Activated CD8-positive, alpha-beta memory T cell treated with anti-CD3 and anti-CD28 coated beads, Interleukin-2, amount 50 U/mL, for 4 hours (primary cell): ENCODE data around the gene ZNF282.
"Not testable (repeated sequence)": the region's sequence is repeated elsewhere in the genome, so short reads cannot be mapped to it uniquely, and the experiment has no call there.

Experiments used
- DNase-seq: peaks from one replicate; pipeline ENCODE4 v3.0.0-alpha.2; 2020

ZNF282 gene

GRCh38 chr7:149225656-149226055 lies 30.3 kb downstream of the ZNF282 start:
- no peak for DNase-seq

DNA sequence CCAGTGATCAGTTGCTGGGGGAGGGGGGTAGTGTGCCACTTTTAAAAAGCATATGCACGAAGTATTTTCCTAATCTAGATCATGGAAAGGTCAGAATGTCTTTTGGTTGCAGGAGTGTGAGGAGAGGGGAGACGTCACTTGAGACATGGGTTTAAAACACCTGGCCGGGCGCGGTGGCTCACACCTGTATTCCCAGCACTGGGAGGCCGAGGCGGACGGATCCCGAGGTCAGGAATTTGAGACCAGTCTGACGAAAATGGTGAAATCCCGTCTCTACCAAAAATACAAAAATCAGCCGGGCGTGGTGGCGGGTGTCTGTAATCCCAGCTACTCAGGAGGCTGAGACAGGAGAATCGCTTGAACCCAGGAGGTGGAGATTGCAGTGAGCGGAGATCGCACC lies 31.0 kb downstream of the ZNF282 start:
- DNase-seq: not testable (repeated sequence)

DNA sequence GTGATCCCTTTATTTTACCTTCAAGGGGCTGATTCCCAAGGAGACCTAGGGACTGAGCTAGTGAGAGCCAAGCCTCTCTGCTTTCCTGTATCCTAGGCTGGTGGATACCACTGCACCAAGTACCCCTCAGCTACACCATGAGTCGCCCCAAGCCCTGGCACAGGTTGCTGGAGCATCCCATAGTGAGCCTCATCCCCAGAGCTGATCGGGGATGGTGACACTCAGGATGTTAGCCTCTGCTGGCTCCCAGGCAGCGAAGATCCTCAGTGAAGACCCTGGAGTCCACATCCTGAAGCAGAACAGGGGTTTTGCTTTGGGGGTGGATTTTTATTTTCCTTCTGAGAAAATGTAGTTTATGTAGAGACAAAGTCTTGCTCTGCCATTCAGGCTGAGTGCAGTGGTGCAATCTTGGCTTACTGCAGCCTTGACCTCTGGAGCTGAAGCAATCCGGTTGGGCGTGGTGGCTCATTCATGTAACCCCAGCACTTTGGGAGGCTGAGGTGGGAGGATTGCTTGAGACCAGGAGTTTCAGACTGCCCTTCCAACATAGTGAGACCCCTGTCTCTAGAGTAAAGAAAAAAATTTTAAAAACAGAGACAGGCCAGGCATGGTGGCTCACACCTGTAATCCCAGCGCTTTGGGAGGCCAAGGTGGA lies 31.6 kb downstream of the ZNF282 start:
- no peak for DNase-seq

DNA sequence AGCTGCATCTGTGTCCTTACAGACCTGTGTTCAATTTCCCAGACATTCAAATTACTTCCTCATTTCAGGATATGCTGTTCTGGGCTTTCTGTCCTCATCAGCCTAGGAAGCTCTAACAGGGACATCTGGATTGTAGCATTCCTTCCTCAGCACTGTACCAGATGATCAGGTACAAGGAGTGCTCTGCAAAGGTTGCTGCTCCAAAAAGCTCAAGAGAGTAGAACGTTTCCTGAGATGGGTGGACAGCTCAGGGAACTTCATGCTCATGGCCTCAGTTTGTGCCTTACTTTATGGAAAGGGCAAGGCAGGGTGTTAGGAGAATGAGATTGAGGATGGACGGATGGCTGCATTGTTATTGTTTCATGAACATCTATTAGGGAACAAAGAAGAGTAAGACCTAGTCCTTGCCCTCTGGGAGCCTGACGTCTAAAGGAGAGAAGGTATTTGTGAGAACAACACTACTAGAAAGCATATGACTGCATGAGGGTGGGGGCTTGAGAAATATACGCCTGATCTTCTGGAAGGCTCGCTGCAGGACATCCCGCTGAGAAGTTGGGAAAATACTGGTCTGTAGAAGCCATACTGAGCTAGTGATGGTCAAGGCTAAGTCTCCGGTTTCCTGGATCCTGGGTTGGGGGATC lies 33.6 kb downstream of the ZNF282 start:
- no peak for DNase-seq

DNA sequence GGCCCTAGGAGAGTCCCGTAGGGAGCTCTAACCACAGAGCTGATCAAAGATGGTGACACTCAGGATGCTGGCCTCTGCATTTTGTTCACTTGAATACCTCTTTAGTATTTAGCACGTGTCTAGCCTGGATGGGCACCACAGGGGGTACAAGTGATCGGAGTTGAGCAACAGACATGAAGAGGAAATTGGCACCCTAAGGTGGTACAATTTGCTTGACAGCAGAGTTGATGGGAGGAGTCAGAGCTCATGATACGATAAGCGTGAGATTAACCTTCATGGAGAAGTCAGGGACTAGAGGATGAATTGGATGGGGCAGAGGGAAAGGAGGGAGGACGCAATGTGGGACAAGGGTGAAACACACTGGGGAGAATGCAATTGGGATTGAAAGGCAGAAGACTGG lies 34.2 kb downstream of the ZNF282 start:
- DNase-seq: no peak

GRCh38 chr7:149232362-149232761 lies 37.0 kb downstream of the ZNF282 start:
- DNase-seq: no peak

DNA sequence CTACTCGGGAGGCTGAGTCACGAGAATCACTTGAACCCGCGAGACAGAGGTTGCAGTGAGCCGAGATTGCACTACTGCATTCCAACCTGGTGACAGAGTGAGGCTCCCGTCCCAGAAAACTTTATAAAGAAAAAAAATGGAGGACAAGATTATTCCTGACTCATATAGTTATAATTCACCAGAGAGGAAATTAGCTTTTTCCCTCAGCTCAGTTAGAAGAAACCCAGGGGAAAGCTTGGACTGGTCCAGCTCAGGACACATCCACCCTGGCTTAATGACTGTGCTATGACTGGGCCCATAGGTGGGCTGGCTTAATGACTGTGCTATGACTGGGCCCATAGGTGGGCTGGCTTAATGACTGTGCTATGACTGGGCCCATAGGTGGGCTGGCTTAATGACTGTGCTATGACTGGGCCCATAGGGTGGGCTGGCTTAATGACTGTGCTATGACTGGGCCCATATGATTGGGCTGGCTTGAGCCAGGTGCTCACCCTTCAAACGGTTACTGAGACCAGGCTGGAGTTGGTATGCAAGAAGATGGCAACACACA lies 38.4 kb downstream of the ZNF282 start:
- not testable (repeated sequence) for DNase-seq

- no peak for DNase-seq
These were observed 42.2 kb downstream of the ZNF282 start for GRCh38 chr7:149237502-149237901.

- no peak for DNase-seq
These were observed 42.7 kb downstream of the ZNF282 start for GRCh38 chr7:149238051-149238450.

GRCh38 chr7:149239345-149240143 lies 44.2 kb downstream of the ZNF282 start, which contains the start of gene ZNF212:
Gene ZNF212, plus strand, starts transcription at chr7:149239651. Its CDS starts 128 bp downstream, at chr7:149239779.
- DNase-seq: peak; percentile 88

DNA sequence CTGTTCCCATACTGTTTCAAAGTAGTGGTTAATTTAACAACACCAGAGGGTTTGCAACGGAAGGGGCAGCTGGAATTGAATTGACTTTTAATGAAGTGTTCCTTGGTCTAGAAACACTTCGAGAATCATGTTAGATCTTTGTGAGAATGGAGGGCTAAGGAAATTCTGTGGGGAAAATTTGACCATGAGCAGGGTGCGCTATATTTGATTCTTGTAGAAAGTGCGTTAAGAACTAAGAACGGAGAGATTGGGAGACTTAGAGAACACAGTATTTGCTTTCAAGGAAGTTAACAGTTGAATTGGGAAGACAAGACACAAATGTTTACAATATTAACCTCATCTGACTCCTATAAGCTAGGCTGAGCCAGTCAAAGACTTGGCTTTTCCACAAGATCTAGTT lies 45.3 kb downstream of the ZNF282 start:
- no peak for DNase-seq

DNA sequence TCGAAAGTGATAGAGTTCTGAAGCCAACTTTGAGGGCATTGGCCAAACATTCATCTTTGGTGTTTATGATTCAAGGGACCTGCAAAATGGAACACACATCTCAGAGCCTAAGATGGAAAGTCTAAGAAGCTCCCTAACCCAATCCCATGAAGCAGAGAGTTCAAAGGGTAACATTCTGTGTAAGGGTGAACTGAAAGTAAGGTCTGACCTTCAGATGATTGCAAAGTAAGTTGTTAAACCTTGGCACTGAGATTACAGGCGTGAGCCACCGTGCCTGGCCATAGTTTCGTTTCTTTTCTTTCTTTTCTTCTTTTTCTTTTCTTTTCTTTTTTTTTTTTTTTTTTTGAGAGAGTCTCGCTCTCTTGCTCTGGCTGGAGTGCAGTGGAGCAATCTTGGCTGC lies 46.4 kb downstream of the ZNF282 start:
- DNase-seq: no peak

- DNase-seq: no peak
These were observed 49.9 kb downstream of the ZNF282 start for GRCh38 chr7:149245244-149245643.

DNA sequence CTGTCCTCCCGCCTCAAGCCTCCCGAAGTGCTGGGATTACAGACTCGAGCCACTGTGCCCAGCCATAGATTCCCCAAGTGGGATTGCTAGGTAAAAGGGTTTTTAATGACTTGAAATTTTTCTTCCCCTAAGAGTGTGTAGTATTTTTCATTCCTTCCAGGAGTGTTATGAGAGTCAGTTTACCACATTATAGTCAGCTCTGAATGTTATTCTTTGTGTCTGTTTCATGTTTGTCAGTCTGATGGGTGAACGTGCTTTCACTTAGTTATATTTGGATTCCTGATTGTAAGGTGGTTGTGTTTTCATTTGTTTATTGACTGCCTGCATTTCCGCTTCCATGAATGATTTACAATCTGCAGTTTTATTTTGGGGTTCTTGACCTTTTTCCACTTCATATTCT lies 50.4 kb downstream of the ZNF282 start:
- DNase-seq: no peak

DNA sequence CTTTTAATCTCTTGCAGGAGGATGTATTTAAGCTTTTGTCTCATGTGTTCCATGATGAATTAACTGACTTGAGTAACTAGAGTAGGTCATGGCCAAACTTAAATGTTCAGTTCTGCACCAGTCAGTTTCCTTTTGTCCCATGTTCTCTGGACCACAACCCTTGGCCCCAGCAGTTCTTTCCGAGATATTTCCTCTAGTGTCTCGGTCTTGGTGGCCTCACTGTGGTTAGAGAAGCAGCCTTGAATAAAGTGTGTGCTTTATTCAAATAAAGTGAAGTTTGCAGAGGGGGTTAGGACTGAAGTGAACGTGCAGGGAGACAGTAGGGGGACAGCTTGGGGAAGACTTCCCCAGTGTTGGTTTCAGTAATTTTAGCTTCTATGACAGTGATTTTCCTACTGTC lies 53.4 kb downstream of the ZNF282 start:
- no peak for DNase-seq

DNA sequence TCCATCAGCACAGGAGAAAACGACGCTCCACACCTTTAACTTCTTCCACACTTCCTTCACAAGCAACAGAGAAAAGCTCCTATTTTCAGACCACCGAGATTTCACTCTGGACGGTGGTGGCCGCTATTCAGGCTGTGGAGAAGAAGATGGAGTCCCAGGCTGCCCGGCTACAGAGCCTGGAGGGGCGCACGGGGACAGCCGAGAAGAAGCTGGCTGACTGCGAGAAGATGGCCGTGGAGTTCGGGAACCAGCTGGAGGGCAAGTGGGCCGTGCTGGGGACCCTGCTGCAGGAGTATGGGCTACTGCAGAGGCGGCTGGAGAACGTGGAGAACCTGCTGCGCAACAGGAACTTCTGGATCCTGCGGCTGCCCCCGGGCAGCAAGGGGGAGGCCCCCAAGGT lies 54.8 kb downstream of the ZNF282 start:
- not testable (repeated sequence) for DNase-seq

DNA sequence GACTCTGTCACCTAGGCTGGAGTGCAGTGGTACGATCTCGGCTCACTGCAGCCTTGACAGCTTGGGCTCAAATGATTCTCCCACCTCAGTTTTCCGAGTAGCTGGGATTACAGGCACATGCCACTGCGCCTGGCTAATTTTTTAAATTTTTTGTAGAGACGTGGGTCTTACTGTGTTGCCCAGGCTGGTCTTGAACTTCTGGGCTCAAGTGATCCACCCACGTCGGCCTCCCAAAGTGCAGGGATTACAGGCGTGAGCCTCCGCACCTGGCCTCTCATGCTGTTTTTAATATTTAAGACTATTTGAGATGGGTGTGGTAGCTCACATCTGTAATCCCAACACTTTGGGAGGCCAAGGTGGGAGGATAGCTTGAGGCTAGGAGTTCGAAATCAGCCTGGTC lies 56.2 kb downstream of the ZNF282 start:
- not testable (repeated sequence) for DNase-seq

- no peak for DNase-seq
These were observed 57.0 kb downstream of the ZNF282 start for GRCh38 chr7:149252378-149252777.

- DNase-seq: no peak
These were observed 58.3 kb downstream of the ZNF282 start for GRCh38 chr7:149253665-149254064.

GRCh38 chr7:149254181-149254858 lies 59.0 kb downstream of the ZNF282 start:
- DNase-seq: no peak

DNA sequence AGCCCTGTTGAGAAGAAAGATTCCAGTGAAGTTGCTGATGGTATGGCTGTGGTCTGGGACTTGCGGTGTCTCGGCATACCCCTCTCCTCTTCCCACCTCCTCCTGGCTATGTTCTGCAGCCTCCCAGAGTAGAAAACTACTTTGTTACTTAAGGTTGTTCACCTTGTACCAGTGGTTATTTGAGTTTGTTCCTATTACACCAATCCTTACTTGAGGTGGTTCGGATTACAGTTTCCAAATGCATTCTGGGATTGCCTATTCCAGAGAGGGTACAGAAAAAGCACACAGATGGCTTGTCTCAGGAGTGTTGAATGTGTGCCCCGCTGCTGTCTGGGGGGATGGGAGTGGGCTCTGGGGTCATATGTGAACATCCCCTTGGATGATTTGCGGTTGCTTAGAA lies 59.8 kb downstream of the ZNF282 start:
- DNase-seq: no peak

DNA sequence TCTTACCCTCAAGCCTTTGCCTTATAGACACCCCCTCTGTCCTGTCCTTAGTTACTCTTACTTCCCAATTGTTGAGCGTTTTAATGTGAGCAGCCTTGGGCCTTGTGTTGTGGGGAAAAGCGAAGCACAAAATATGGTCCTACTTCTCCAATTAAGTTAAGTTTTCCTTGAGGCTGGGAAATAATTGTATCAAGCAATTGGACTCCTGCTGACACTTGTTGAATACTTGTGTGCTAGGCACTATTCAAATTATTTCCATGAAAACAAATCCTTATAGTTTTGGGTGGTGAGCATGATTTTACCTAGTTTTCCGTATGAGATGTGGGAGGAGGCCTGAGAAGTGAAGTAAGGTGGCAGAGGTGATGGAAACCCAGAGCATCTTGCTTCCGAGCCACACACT lies 61.2 kb downstream of the ZNF282 start:
- DNase-seq: no peak

DNA sequence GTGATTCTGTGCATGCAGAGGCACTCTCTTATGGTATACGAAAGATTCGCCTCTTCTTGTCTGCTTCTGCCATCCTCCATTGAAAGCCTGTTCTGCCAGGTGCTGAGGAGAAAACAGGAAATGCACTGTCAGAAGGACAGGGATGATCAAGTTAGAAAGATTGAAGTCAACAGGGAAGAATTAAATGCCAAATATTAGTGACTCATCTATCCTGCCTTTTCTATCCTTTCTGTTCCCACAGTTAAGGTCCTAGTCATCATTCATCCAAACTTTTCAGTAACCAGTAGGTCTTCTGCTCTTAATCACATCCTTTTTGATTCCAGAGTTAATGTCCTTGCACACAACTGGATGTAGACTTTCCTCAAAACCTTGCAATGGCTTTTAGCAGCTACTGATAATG lies 61.8 kb downstream of the ZNF282 start:
- no peak for DNase-seq
